Esophagus squamous epithelium (tissue), 4 donors: ENCODE results near the gene AFF3.

ENCODE experiments used
- POLR2A ChIP-seq, 4 donors: fragments of 450-650 bp; IDR thresholded peaks; one replicate each; pipeline ENCODE4 v1.6.1; 2017; ENCODE audit warnings: antibody characterized with exemption in 4 of 4, mild to moderate bottlenecking in 4 of 4, moderate library complexity in 3 of 4
- TF ChIP-seq, protein P1 (sequence below), 6 experiments: fragments of 450-650 bp in 4 of 6; fragments of 200-600 bp in 2 of 6; sonication (generic) in 2 of 6; IDR thresholded peaks; one replicate each; pipeline ENCODE4 v1.5.1; 2016 to 2019; ENCODE audit warnings: antibody characterized with exemption in 6 of 6, mild to moderate bottlenecking in 4 of 6, moderate library complexity in 4 of 6

DNA sequence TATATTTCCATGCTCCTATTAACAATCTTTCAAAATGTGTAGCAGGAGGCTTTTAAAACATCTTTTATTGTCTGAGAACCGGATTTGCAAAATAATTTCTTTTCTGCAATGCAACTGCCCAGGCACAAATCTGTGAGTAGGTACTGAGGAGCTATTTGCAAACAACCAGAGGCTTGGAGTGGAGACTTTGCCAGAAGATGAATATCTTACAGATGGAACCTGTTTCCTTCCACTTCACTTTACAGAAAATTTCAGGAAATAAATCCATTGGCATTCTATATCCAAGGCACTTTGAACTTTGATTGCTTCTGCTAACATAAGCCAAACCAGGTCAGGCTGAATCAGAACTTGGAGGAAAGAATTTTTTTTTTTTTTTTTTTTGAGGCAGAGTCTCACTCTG is 415.2 kb downstream of the AFF3 start:
- TF ChIP-seq, protein P1, sequence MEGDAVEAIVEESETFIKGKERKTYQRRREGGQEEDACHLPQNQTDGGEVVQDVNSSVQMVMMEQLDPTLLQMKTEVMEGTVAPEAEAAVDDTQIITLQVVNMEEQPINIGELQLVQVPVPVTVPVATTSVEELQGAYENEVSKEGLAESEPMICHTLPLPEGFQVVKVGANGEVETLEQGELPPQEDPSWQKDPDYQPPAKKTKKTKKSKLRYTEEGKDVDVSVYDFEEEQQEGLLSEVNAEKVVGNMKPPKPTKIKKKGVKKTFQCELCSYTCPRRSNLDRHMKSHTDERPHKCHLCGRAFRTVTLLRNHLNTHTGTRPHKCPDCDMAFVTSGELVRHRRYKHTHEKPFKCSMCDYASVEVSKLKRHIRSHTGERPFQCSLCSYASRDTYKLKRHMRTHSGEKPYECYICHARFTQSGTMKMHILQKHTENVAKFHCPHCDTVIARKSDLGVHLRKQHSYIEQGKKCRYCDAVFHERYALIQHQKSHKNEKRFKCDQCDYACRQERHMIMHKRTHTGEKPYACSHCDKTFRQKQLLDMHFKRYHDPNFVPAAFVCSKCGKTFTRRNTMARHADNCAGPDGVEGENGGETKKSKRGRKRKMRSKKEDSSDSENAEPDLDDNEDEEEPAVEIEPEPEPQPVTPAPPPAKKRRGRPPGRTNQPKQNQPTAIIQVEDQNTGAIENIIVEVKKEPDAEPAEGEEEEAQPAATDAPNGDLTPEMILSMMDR (IDR thresholded peaks at IDR 0.05), result no peak
- TF ChIP-seq POLR2A (IDR thresholded peaks at IDR 0.05), result no peak
